ENCODE data around the gene AS3MT. TPM values are rescaled to one million over a fixed set of nuclear protein-coding genes. Genes with fewer than 3 reads are reported as not detected.
"Not testable (repeated sequence)": the region's sequence is repeated elsewhere in the genome, so short reads cannot be mapped to it uniquely, and the experiment has no call there.

AS3MT gene, protein sequence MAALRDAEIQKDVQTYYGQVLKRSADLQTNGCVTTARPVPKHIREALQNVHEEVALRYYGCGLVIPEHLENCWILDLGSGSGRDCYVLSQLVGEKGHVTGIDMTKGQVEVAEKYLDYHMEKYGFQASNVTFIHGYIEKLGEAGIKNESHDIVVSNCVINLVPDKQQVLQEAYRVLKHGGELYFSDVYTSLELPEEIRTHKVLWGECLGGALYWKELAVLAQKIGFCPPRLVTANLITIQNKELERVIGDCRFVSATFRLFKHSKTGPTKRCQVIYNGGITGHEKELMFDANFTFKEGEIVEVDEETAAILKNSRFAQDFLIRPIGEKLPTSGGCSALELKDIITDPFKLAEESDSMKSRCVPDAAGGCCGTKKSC
- total RNA-seq = 10.7 and 17.1 TPM in 2 replicates

GRCh38 chr10:102869258-102870198 lies at the start of gene AS3MT:
Gene AS3MT (plus strand): TSS chr10:102869470. CDS start chr10:102869593, 123 bp downstream.
- TF ChIP-seq, protein P1, sequence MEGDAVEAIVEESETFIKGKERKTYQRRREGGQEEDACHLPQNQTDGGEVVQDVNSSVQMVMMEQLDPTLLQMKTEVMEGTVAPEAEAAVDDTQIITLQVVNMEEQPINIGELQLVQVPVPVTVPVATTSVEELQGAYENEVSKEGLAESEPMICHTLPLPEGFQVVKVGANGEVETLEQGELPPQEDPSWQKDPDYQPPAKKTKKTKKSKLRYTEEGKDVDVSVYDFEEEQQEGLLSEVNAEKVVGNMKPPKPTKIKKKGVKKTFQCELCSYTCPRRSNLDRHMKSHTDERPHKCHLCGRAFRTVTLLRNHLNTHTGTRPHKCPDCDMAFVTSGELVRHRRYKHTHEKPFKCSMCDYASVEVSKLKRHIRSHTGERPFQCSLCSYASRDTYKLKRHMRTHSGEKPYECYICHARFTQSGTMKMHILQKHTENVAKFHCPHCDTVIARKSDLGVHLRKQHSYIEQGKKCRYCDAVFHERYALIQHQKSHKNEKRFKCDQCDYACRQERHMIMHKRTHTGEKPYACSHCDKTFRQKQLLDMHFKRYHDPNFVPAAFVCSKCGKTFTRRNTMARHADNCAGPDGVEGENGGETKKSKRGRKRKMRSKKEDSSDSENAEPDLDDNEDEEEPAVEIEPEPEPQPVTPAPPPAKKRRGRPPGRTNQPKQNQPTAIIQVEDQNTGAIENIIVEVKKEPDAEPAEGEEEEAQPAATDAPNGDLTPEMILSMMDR (conservative IDR thresholded peaks at IDR 0.05; ENCODE audit: low read depth, low read length) = no peak
- no peak for DNase-seq (ENCODE audit: low read depth)
- peak within 1 kb of the TSS; percentile 59 for H3K4me3 ChIP-seq (ENCODE audit: low read depth, low read length)

DNA sequence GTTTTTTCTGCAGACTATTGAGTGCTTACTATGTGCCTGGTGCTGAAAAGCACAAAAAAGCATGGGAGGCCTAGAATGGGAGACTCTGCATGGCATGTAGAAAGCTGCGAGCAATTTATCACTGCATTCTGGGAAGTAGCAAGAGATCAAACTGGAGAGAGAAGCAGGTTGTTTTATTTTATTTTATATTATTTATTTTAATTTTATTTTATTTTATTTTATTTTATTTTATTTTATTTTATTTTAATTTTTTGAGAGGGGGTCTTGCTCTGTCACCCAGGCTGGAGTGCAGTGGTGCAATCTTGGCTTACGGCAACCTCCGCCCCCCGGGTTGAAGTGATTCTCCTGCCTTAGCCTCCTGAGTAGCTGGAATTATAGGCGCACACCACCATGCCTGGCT lies 49.3 kb upstream of the AS3MT start:
- not testable (repeated sequence) for H3K4me3 ChIP-seq (ENCODE audit: low read depth, low read length); DNase-seq (ENCODE audit: low read depth)

DNA sequence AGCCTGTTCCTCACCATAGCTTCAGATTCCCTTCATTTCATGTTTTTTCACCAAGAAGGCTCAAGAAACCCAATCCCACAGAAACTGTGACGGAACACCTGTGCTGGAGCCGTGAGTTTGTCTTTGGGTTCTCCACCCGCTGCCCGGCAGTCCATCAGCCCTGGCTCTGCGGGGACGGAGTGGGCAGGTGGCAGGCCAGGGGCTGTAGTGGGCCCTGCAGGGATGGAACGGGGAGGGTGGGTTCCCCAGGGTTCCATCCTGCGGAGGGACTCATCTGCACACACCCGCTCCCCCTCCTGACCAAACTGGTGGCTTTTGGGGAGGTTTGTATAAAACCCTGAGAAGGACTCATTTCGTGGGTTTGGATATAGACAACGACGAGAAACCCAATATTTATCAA lies 47.0 kb upstream of the AS3MT start:
- no peak for DNase-seq (ENCODE audit: low read depth)
- H3K4me3 ChIP-seq (ENCODE audit: low read depth, low read length) = no peak overlapping the region
- TF ChIP-seq, protein P1 (conservative IDR thresholded peaks at IDR 0.05; ENCODE audit: low read depth, low read length) = no peak

- DNase-seq (ENCODE audit: low read depth) = no peak
- no peak overlapping the region for H3K4me3 ChIP-seq (ENCODE audit: low read depth, low read length)
- TF ChIP-seq, protein P1 (conservative IDR thresholded peaks at IDR 0.05; ENCODE audit: low read depth, low read length) = no peak
Observed at GRCh38 chr10:102824664-102825063, 44.6 kb upstream of the AS3MT start.

- DNase-seq (ENCODE audit: low read depth) = no peak
- no peak overlapping the region for H3K4me3 ChIP-seq (ENCODE audit: low read depth, low read length)
- TF ChIP-seq, protein P1 (conservative IDR thresholded peaks at IDR 0.05; ENCODE audit: low read depth, low read length) = no peak
Observed at GRCh38 chr10:102826148-102826796, 43.0 kb upstream of the AS3MT start.

GRCh38 chr10:102827597-102827975 lies 41.7 kb upstream of the AS3MT start:
- DNase-seq (ENCODE audit: low read depth) = no peak
- TF ChIP-seq, protein P1 (conservative IDR thresholded peaks at IDR 0.05; ENCODE audit: low read depth, low read length) = no peak
- no peak overlapping the region for H3K4me3 ChIP-seq (ENCODE audit: low read depth, low read length)

Data from epithelial cell of proximal tubule (primary cell).